Neural cell (in vitro differentiated cells): ENCODE results near the gene EFEMP1.

Experiments used
- RAD21 ChIP-seq: fragments of 450-650 bp; conservative IDR thresholded peaks from 2 replicates; pipeline ENCODE4 v1.6.1; 2014; ENCODE audit warnings: antibody characterized with exemption, mild to moderate bottlenecking, moderate library complexity
- TF ChIP-seq, protein P1 (sequence below): fragments of 450-650 bp; IDR thresholded peaks from 2 replicates; pipeline ENCODE4 v1.5.1; 2014; ENCODE audit warnings: antibody characterized with exemption, mild to moderate bottlenecking, moderate library complexity; ENCODE audit not compliant: poor library complexity, severe bottlenecking

DNA sequence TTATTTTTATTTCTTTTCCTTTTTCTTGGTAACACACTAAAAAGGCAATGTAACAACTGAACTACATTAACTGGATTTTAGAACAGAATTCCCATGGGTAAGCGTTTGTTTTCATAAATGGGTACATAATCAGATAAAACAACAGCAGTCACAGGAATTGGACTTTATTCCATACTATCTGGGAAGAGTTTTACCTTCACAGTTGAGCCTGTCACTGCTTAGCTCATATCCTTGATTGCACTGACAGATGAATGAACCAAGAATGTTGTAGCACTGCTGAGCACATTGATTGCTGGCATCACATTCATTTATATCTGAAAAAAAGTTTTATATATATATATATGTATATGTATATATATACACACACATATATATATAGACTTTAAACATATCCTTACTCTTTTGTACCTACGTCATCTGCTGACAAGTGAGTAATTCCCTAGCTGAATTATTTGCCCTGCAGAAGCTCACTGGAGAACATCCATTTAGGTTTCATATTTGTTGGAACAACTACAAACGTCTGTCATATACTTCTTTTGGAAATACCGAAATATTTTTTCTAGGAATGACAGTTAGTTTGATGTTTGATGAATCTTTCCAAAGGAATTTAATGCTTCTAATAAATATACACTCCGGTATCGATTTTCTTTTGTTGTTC is 47.0 kb downstream of the EFEMP1 start:
- TF ChIP-seq, protein P1, sequence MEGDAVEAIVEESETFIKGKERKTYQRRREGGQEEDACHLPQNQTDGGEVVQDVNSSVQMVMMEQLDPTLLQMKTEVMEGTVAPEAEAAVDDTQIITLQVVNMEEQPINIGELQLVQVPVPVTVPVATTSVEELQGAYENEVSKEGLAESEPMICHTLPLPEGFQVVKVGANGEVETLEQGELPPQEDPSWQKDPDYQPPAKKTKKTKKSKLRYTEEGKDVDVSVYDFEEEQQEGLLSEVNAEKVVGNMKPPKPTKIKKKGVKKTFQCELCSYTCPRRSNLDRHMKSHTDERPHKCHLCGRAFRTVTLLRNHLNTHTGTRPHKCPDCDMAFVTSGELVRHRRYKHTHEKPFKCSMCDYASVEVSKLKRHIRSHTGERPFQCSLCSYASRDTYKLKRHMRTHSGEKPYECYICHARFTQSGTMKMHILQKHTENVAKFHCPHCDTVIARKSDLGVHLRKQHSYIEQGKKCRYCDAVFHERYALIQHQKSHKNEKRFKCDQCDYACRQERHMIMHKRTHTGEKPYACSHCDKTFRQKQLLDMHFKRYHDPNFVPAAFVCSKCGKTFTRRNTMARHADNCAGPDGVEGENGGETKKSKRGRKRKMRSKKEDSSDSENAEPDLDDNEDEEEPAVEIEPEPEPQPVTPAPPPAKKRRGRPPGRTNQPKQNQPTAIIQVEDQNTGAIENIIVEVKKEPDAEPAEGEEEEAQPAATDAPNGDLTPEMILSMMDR = no peak
- TF ChIP-seq RAD21 = no peak
